GM21619 (cell line): ENCODE data around the gene SKI.
"Not testable (repeated sequence)": the region's sequence is repeated elsewhere in the genome, so short reads cannot be mapped to it uniquely, and the experiment has no call there.

Source experiments
- ATAC-seq: cut with Tn5 transposase; IDR thresholded peaks from one replicate; pipeline ENCODE4 v1.9.1; 2021; ENCODE audit not compliant: unreplicated experiment

Gene SKI

GRCh38 chr1:2290595-2291510, 62.7 kb downstream of the SKI start:
- ATAC-seq = peak; percentile 55

GRCh38 chr1:2291577-2291976, 63.5 kb downstream of the SKI start:
- ATAC-seq = no peak

GRCh38 chr1:2292725-2293450, 64.8 kb downstream of the SKI start:
- no peak for ATAC-seq

GRCh38 chr1:2294033-2294724, 66.1 kb downstream of the SKI start:
- ATAC-seq = no peak

- ATAC-seq = no peak
Measured at GRCh38 chr1:2294725-2295078, 66.6 kb downstream of the SKI start.

DNA sequence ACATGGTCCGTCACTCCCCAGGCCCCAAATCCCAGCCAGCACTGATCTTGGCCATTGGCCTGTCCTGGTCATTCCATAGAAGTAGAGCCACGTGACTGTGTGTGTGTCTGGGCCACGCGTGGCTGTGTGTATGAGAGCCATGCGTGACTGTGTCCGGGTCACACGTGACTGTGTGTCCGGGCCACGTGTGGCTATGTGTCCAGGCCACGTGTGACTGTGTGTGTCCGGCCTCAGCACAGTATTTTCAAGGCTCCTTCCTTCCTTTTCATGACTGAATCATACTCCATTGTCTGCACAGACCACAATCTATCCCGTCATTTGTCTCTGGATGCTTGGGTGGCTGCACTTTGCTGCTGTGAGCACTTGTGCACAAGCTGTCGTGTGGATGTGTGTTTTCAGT, 67.4 kb downstream of the SKI start:
- no peak for ATAC-seq

GRCh38 chr1:2296211-2296610, 68.1 kb downstream of the SKI start:
- not testable (repeated sequence) for ATAC-seq

- no peak for ATAC-seq
Measured at GRCh38 chr1:2296614-2297013, 68.5 kb downstream of the SKI start.

- no peak for ATAC-seq
Measured at GRCh38 chr1:2297246-2298011, 69.3 kb downstream of the SKI start.

DNA sequence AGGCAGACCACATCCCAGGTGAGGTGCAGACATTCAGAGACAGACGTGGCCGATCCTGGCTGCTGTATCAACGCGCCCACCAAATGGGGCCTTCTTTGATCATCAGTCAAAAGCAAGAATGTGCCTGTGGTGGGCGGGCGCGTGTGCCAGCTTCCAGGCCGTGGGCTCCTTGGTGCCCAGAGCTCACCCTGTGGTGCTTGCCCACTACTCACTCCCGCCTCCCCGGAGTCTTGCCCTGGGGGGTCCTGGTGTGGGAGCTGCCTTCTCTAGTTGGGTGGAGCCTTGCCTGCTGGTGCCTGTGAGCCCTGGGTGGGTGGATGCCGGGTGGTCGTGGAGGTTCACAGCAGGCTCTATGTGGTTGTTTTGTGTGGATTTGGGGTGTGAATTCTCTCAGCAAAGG, 70.6 kb downstream of the SKI start:
- no peak for ATAC-seq

GRCh38 chr1:2299131-2299627, 71.1 kb downstream of the SKI start:
- no peak for ATAC-seq

- ATAC-seq = peak; percentile 81
Measured at GRCh38 chr1:2300004-2300771, 72.1 kb downstream of the SKI start.

DNA sequence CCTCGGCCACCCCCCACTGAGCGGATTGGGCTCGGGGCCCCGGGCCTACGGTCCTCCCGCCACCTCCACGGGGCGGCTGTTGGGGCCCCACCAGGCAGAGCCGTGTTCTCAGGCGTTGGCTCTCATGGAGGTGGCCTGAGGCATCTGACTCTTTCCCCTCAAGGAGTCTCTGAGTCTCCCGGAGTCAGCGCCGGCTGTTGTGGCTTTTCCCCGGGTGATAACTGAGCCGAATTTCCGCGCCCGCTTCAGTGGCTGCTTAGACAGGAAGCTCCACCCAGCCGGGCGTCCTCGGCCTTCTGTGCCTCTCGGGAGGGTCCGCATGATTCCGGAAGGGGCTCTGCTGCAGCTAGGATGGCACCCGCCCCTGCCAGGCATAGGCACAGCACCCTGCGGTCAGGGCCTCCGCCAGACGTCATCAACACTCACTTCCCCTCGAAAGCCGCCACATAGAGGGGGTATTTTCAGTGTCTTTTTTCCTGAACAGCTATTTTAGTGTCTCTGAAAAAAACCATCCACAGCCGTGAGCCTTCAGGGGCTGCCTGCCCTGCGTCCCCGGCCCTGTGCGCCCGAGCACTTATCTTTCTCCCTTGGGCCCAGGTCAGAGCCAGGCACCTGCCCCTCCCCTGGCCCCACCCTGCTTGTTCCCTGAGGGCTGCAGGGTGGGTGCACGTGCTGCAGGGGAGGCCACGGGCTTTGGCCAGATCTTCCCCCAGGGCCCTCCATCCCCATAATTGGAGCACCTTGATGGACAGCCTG, 72.9 kb downstream of the SKI start:
- peak; percentile 47 for ATAC-seq

DNA sequence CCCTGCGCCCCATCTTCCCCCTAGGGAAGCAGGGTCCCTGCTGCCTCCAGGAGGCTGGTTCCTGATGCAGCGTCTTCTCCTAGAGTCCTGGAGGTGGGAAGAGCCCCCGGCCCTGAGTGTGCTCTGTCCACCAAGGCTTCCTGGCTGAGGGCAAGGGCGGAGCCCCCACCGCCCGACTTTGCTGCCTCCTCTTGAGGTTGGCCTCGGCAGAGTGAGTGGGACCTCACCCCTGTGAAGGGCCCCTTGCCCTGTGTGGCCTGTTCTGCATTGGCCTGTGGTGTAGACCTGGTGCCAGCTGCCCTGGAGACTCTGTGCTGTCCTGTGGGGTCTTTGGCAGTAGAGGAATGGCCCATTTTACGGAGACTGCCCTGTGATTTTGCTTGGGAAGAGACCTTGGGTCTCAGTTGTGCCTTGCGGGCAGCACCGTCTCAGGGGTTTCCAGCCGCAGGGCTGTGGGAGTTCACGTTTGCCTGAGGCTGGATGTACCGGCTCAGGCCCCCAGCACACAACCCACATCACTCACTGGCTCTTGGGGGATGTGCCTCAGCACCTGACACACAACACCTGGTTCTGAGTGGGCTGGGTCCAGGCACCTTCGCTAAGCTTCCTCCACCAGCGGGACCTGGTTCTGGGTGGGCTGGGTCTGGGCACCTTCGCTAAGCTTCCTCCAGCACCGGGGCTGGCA, 73.6 kb downstream of the SKI start:
- ATAC-seq = no peak

DNA sequence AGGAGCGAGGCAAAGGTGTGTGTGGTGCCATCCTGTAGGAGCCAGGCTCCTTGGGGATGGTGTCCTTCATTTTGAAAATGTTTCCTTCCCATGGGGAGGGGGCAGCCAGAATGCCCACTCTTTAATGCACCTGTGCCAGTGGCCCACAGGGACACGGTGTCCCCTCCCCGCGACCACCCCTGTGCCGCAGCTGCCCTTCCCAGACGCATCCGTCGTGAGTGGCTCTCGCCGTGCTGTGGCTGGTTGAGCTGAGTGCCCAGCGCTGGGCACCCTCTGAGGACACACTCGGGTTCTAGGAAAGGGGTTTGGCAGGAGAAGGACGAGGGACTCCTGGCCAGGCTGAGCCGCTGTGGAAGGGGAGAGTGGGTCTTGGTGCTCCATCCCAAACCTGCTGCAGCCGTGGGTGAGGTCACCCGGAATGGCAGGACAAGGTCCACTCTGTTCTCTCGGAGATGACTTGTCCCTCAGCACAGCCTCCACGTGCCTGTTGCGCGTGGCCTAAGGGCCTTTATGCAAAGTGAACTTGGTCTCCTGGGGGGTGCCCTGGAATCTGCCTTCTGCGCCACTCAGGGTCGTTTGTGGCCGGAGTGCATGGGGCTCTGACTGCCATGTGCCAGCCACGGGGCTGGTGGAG, 74.3 kb downstream of the SKI start:
- no peak for ATAC-seq

DNA sequence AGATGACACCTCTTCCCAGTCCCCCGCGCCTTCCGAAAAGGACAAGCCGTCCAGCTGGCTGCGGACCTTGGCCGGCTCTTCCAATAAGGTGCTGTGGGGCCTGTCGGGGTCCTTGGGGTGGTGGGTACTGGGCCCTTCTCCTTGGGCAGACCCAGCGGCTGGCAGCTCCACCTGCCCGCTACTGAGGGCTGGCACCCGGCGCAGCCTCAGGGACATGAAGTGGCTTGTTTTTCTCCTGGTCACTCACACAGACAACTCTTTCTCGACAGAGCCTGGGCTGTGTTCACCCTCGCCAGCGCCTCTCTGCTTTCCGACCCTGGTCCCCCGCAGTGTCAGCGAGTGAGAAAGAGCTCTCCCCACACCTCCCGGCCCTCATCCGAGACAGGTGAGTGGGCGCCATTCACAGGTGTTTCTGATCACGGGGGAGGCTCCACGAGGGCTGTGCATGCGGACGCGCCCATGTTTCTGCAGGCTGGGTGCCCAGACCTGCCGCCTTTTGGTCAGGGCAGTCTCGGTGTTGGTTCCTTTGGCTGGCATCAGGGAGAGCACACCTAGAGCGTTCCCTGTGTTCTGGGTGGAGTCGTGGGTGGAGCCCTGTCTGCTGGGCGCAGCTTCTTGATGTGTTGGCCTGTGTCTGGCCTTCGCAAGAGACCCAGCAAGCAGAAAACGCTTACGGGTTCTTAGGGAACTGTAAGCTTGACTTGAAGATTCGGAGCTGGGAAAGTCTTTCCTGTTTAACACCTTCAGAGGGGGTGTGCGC, 75.1 kb downstream of the SKI start:
- no peak for ATAC-seq

DNA sequence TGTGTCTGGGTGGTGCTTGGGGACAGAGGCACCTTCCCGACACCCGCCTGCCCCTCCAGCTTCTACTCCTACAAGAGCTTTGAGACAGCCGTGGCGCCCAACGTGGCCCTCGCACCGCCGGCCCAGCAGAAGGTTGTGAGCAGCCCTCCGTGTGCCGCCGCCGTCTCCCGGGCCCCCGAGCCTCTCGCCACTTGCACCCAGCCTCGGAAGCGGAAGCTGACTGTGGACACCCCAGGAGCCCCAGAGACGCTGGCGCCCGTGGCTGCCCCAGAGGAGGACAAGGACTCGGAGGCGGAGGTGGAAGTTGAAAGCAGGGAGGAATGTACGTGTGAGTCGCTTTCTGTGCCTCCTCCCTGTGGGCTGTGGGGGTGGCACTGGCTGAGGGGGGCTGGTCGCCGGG, 75.7 kb downstream of the SKI start:
- ATAC-seq = no peak

GRCh38 chr1:2304282-2304681, 76.2 kb downstream of the SKI start:
- ATAC-seq = no peak
